Measurements from ENCODE around the gene MIEF1. TPM values are rescaled to one million over a fixed set of nuclear protein-coding genes. Genes with fewer than 3 reads are reported as not detected.
A peak's percentile ranks its signal among the peaks of the same experiment; 100 is the strongest.

Gene MIEF1
- total RNA-seq, 2 experiments from 2014 or later = 19.8 to 20.4 TPM

DNA sequence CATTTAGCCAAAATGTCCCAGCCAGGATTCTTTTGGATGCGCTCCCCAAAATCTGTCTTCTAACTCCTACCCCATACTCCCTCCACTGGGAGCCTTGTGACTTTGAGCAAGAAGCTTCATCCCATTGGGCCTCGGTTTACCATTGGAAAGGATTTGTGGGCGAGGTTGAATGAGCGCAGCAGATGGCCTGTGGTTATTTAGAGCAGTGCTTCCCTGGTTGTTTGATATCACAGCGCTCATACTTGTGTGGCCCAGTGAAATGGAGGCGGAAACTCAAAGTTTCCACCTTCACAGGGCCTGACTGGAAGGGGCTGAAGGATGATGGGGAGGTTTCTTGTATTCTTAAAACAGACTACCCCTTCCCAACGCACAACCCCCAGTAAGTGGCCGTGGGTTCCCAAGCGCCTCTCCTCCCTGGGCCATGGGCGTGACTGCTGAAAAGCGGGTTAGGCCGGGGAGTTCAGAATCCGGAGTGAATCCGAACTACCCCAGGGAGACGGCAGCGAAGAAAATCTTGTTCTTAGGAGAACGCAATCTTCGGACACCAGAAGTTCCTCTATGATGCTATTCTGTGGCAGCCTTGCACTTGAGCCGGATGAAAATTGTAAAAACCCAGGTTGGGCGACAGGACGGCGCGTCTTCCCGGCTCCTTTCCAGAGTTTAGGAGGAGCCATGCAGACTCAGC is 17.0 kb downstream of the MIEF1 start:
- TF ChIP-seq, protein P1, sequence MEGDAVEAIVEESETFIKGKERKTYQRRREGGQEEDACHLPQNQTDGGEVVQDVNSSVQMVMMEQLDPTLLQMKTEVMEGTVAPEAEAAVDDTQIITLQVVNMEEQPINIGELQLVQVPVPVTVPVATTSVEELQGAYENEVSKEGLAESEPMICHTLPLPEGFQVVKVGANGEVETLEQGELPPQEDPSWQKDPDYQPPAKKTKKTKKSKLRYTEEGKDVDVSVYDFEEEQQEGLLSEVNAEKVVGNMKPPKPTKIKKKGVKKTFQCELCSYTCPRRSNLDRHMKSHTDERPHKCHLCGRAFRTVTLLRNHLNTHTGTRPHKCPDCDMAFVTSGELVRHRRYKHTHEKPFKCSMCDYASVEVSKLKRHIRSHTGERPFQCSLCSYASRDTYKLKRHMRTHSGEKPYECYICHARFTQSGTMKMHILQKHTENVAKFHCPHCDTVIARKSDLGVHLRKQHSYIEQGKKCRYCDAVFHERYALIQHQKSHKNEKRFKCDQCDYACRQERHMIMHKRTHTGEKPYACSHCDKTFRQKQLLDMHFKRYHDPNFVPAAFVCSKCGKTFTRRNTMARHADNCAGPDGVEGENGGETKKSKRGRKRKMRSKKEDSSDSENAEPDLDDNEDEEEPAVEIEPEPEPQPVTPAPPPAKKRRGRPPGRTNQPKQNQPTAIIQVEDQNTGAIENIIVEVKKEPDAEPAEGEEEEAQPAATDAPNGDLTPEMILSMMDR (IDR thresholded peaks at IDR 0.05) = no peak
- peaks cover 60% of the 10 kb centered on the region for H3K36me3 ChIP-seq (ENCODE audit: insufficient read depth, low read length)
- Mint-ChIP-seq H3K36me3 (ENCODE audit: low read depth) (peaks cover 72% of the 10 kb centered on the region), H3K27me3 (peaks cover 5% of the 10 kb centered on the region), H3K4me3 (peak overlapping the region; percentile 97), H3K4me1 (ENCODE audit: low read depth) (peaks cover 47% of the 10 kb centered on the region), H3K27ac (peak overlapping the region; percentile 98), H3K9me3 (no peaks in the 10 kb centered on the region)
- intact Hi-C loops (cut with DNase I, micrococcal nuclease) = no loop called here
- ChIA-PET CTCF (interaction anchor here (1.0 to 8.4 kb wide), 4 partner anchors 11 to 23 kb away, joined by 3 to 69 read pairs (median 6); partner anchors contain the start of gene RPS19BP1), POLR2A (interaction anchor here (0.6 to 5.7 kb wide), 40 partner anchors 10 to 1432 kb away, joined by 3 to 129 read pairs (median 4); partner anchors contain the start of genes GTPBP1, MIEF1, RBX1 and RPL3)
- no peak for DNase-seq
- peaks cover 41% of the 10 kb centered on the region for H3K4me1 ChIP-seq (ENCODE audit: insufficient read depth, low read length)
- H3K9me3 ChIP-seq (ENCODE audit: control insufficient read depth in 1 of 2, insufficient read depth in 1 of 2, low read length in 2 of 2) = no peaks in the 10 kb centered on the region
- H3K27ac ChIP-seq (ENCODE audit: low read depth in 1 of 2, low read length in 2 of 2) = peak overlapping the region; percentile 92 to 95
- H3K27me3 ChIP-seq (ENCODE audit: control insufficient read depth in 1 of 2, insufficient read depth in 2 of 2, low read length in 2 of 2) = no peaks in the 10 kb centered on the region
- no peak for ATAC-seq (ENCODE audit: poor library complexity)
- H3K4me3 ChIP-seq (ENCODE audit: low read length) = peak overlapping the region; percentile 100

- H3K27ac Mint-ChIP-seq = peak overlapping the region; percentile 98
- Histone ChIP-seq H3K27me3 (ENCODE audit: control insufficient read depth in 1 of 2, insufficient read depth in 2 of 2, low read length in 2 of 2) (no peaks in the 10 kb centered on the region), H3K27ac (ENCODE audit: low read depth in 1 of 2, low read length in 2 of 2) (peak overlapping the region; percentile 92 to 95), H3K9me3 (ENCODE audit: control insufficient read depth in 1 of 2, insufficient read depth in 1 of 2, low read length in 2 of 2) (no peaks in the 10 kb centered on the region), H3K4me3 (ENCODE audit: low read length) (peak overlapping the region; percentile 100), H3K4me1 (ENCODE audit: insufficient read depth, low read length) (peaks cover 48% of the 10 kb centered on the region), H3K36me3 (ENCODE audit: insufficient read depth, low read length) (peaks cover 57% of the 10 kb centered on the region)
- DNase-seq (peak in 4 of 14 experiments; percentile 50 to 99 (median 97)), ATAC-seq (ENCODE audit: poor library complexity) (peak; percentile 91)
- ChIA-PET CTCF (interaction anchor here (0.7 to 8.4 kb wide), 4 partner anchors 11 to 200 kb away, joined by 3 to 69 read pairs (median 5); partner anchors contain the start of genes RPL3 and RPS19BP1), POLR2A (interaction anchor here (0.6 to 5.7 kb wide), 42 partner anchors 11 to 1432 kb away, joined by 3 to 129 read pairs (median 4); partner anchors contain the start of genes GTPBP1, MIEF1, RBX1 and RPL3)
- peak overlapping the region; percentile 97 for H3K4me3 Mint-ChIP-seq
- peaks cover 5% of the 10 kb centered on the region for H3K27me3 Mint-ChIP-seq
- H3K36me3 Mint-ChIP-seq (ENCODE audit: low read depth) = peaks cover 72% of the 10 kb centered on the region
- peaks cover 52% of the 10 kb centered on the region for H3K4me1 Mint-ChIP-seq (ENCODE audit: low read depth)
- intact Hi-C loops (cut with DNase I, micrococcal nuclease) = loop anchor here (1.0 kb wide), 3 partner anchors 13 to 200 kb away; partner anchors contain the start of genes RPS19BP1 (in 2 of the 2), MIEF1 (in 1 of the 2) and RPL3 (in 1 of the 2)
- no peaks in the 10 kb centered on the region for H3K9me3 Mint-ChIP-seq
- TF ChIP-seq, protein P1 (IDR thresholded peaks at IDR 0.05) = peak; percentile 47
These were observed 17.7 kb downstream of the MIEF1 start for GRCh38 chr22:39519681-39520225.
